Right lobe of liver (tissue), 6 donors: ENCODE measurements around the gene FOXP1. TPM values are rescaled to one million over a fixed set of nuclear protein-coding genes. Genes with fewer than 3 reads are reported as not detected.

Experiments used
- ATAC-seq, 4 donors: fragments of 200-7000 bp; cut with Tn5 transposase; one replicate each; pipeline ENCODE4 v1.9.1; 2020; ENCODE audit warnings: mild to moderate bottlenecking in 4 of 4, moderate library complexity in 4 of 4
- DNase-seq, 3 donors: peaks; one replicate each; pipeline ENCODE4 v3.0.0-alpha.2; 2020
- H3K27ac ChIP-seq, 3 donors: fragments of 200-600 bp; one replicate each; pipeline ENCODE4 v1.8.0; 2022
- H3K27me3 ChIP-seq, 2 donors: fragments of 200-600 bp; one replicate each; pipeline ENCODE4 v1.8.0; 2022
- H3K36me3 ChIP-seq, 4 donors: fragments of 200-600 bp; sonication (generic) in 1 of 4; one replicate each; pipeline versions ENCODE4 v1.5.1 to v1.8.0; 2017 to 2022; ENCODE audit warnings: control low read depth in 1 of 4
- H3K4me1 ChIP-seq, 4 donors: fragments of 200-600 bp; sonication (generic) in 1 of 4; one replicate each; pipeline versions ENCODE4 v1.5.1 to v1.8.0; 2017 to 2022; ENCODE audit warnings: control low read depth in 1 of 4
- H3K4me3 ChIP-seq, 3 donors: fragments of 200-600 bp; one replicate each; pipeline ENCODE4 v1.8.0; 2022
- H3K9me3 ChIP-seq, 4 donors: fragments of 200-600 bp; sonication (generic) in 1 of 4; one replicate each; pipeline versions ENCODE4 v1.5.1 to v1.8.0; 2017 to 2022; ENCODE audit warnings: control low read depth in 1 of 4
- POLR2A ChIP-seq: fragments of 450-650 bp; IDR thresholded peaks from one replicate; pipeline ENCODE4 v1.6.1; 2017; ENCODE audit warnings: antibody characterized with exemption, mild to moderate bottlenecking
- WGBS: methylation state at CpG from one replicate; pipeline ENCODE4 v1.1.6; 2018; ENCODE audit warnings: low coverage, low lambda C conversion rate; ENCODE audit not compliant: insufficient coverage; ENCODE audit errors: missing lambda C conversion rate; 5-methylcytosine and 5-hydroxymethylcytosine counted together
- intact Hi-C, 2 donors: fragments of 100-400 bp; cut with DNase I; formaldehyde crosslinking; loops; one replicate each; pipeline versions ENCODE4 v1.11.2 to v1.14.1; 2022
- total RNA-seq, 6 experiments: library from RNA; depleted of rRNA in 2 of 6; stranded (reverse); fragments of >200 nt in 2 of 6; fragmentation: NEBNext Ultra II Directional in 3 of 6; extraction: Animal tissue kit (Norgen Biotek cat#: 25700) in 3 of 6; gene quantifications; one replicate each; pipeline versions ENCODE4 v1.1.0 to v1.2.4, GENCODE V29; 2016 to 2023
- TF ChIP-seq, protein P1 (sequence below), 4 donors: fragments of 200-600 bp in 3 of 4; fragments of 450-650 bp in 1 of 4; IDR thresholded peaks; one replicate each; pipeline versions ENCODE4 v1.5.1 to v1.8.0; 2016 to 2022; ENCODE audit warnings: antibody characterized with exemption in 4 of 4, mild to moderate bottlenecking in 2 of 4
- donor health status: DM: no; HTN: yes; CAD: no.
- donor health status: DM: no; HTN: no; CAD: no.
- donor health status: DM: no; HTN: no; CAD: no.
- donor health status: DM: no; HTN: yes; CAD: no.
- donor health status: DM: no; HTN: yes; CAD: no.

FOXP1 gene
- total RNA-seq, 6 experiments from 2014 or later = 26.7 to 47.7 (median 35.2) TPM

DNA sequence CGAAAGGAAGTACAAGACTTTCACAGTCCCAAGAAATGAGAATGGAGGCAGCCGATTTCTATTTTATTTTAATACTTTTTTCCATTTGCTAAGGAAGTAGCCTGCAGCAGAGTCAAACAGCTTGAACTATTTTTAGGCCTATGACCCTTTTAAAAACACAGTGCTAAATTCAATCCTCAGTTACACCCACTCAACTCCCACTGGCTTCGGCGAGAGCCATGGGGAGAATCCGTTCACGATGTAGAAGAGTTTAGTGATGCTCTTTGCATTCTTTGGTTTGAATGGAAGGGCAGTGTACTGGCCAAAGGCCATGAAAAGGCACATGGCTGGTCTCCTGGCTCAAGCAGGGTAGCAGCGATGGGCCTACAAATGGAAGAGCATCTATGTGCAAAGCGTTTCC lies 343.5 kb downstream of the FOXP1 start:
- TF ChIP-seq, protein P1, sequence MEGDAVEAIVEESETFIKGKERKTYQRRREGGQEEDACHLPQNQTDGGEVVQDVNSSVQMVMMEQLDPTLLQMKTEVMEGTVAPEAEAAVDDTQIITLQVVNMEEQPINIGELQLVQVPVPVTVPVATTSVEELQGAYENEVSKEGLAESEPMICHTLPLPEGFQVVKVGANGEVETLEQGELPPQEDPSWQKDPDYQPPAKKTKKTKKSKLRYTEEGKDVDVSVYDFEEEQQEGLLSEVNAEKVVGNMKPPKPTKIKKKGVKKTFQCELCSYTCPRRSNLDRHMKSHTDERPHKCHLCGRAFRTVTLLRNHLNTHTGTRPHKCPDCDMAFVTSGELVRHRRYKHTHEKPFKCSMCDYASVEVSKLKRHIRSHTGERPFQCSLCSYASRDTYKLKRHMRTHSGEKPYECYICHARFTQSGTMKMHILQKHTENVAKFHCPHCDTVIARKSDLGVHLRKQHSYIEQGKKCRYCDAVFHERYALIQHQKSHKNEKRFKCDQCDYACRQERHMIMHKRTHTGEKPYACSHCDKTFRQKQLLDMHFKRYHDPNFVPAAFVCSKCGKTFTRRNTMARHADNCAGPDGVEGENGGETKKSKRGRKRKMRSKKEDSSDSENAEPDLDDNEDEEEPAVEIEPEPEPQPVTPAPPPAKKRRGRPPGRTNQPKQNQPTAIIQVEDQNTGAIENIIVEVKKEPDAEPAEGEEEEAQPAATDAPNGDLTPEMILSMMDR (IDR thresholded peaks at IDR 0.05) = no peak
- TF ChIP-seq POLR2A = no peak
- Histone ChIP-seq H3K4me3 (no peak overlapping the region), H3K27ac (no peak overlapping the region), H3K4me1 (peaks cover 0 to 7% (median 3%) of the 10 kb centered on the region in 4 donors), H3K36me3 (no peaks in the 10 kb centered on the region), H3K9me3 (no peaks in the 10 kb centered on the region), H3K27me3 (no peaks in the 10 kb centered on the region)
- DNase-seq (no peak), ATAC-seq (no peak)
- 80% methylated on average over 8 of the region's 8 CpGs for WGBS
- intact Hi-C loops = no loop called here

DNA sequence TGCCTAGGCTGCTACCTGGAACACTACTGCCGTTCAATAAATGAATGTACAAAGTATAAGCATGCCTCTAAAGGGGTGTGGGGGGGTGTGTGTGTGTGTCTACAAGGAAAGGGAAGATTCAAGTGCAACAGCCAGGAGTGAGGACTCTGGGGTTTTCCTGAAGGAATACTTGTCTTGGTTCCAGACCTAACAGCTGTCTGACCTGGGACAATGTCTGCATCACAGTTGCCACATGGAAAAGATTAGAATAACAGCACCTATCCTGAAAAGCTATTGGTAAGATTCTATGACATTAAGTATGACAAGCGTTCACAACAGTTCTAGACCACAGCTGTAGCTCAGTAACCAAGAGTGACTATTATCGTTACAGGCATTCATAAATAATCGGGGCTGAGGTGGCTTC lies 345.2 kb downstream of the FOXP1 start:
- Histone ChIP-seq H3K36me3 (no peaks in the 10 kb centered on the region), H3K27ac (no peak overlapping the region), H3K9me3 (no peaks in the 10 kb centered on the region), H3K4me3 (no peak overlapping the region), H3K27me3 (no peaks in the 10 kb centered on the region), H3K4me1 (no peaks in the 10 kb centered on the region)
- intact Hi-C loops = no loop called here
- DNase-seq = no peak
- peak in 1 of 4 donors; percentile 11 for ATAC-seq
- WGBS = 75% methylated on average over 1 of the region's 4 CpGs
- TF ChIP-seq, protein P1 (IDR thresholded peaks at IDR 0.05) = no peak
- no peak for TF ChIP-seq POLR2A

DNA sequence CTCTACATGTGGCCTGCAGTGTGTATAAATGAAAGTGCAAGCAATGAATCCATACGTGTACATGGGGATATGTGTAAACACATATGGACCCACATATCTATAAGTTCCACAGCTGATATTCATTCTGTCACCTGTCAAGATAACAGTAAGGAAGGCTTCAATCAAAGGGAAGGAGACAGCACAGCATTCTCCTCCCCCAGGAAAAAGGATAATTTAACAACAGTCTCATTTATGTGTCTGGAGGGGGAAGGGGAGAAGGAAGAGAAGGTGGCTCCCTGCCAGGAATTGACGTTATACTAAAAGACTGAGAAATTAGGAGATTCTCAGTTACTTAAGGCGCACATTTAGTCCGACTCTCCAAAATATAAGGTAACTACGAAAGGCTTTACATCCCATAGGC lies 345.9 kb downstream of the FOXP1 start:
- Histone ChIP-seq H3K4me1 (no peaks in the 10 kb centered on the region), H3K27ac (no peak overlapping the region), H3K36me3 (no peaks in the 10 kb centered on the region), H3K9me3 (no peaks in the 10 kb centered on the region), H3K4me3 (no peak overlapping the region), H3K27me3 (no peaks in the 10 kb centered on the region)
- ATAC-seq = no peak
- intact Hi-C loops = no loop called here
- no peak for DNase-seq
- 83% methylated on average over 5 of the region's 5 CpGs for WGBS
- TF ChIP-seq, protein P1 (IDR thresholded peaks at IDR 0.05) = no peak
- TF ChIP-seq POLR2A = no peak

DNA sequence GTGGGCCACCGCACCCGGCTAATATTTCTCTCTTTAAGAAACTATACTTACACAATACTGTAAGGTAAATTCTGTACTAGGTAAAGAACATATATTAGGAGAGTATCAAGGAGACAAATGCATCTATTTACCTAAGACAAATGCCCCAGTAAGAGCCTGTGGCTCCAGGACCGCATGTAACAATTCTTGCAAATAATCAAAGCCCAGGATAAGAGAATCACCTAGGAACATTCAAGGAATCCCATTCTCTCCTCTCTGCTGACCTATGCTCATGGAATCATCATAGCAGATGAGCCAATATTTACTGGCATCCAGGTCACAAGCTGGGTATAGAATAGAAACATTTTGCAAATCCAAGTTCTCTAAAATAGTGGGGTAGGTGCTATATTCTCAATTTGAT lies 347.7 kb downstream of the FOXP1 start:
- Histone ChIP-seq H3K4me1 (no peaks in the 10 kb centered on the region), H3K27ac (no peak overlapping the region), H3K4me3 (no peak overlapping the region), H3K27me3 (no peaks in the 10 kb centered on the region), H3K9me3 (no peaks in the 10 kb centered on the region), H3K36me3 (no peaks in the 10 kb centered on the region)
- ATAC-seq (no peak), DNase-seq (no peak)
- no peak for TF ChIP-seq POLR2A
- TF ChIP-seq, protein P1 (IDR thresholded peaks at IDR 0.05) = no peak
- WGBS = 96% methylated on average over 3 of the region's 3 CpGs
- intact Hi-C loops = no loop called here

DNA sequence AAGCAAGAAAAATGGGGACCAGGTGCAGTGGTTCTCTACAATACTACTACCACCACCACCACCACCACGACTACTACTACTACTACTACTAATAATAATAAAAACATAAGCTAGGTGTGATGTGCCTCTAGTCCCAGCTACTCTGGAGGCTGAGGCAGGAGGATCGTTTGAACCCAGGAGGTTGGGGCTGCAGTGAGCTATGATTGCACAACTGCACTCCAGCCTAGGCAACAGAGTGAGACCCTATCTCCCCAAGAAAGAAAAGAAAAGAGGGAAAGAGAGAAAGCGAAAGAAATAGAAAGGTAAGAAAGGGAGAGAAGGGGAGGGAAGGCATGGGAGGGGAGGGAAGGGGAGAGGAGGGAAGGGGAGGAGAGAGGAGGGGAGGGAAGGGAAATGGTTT lies 350.6 kb downstream of the FOXP1 start:
- H3K27me3 ChIP-seq = no peaks in the 10 kb centered on the region
- no peaks in the 10 kb centered on the region for H3K9me3 ChIP-seq
- H3K27ac ChIP-seq = no peak overlapping the region
- H3K4me3 ChIP-seq = no peak overlapping the region
- ATAC-seq (no peak), DNase-seq (no peak)
- TF ChIP-seq POLR2A = no peak
- TF ChIP-seq, protein P1 (IDR thresholded peaks at IDR 0.05) = no peak
- intact Hi-C loops = no loop called here
- no peaks in the 10 kb centered on the region for H3K4me1 ChIP-seq
- 85% methylated on average over 2 of the region's 3 CpGs for WGBS
- no peaks in the 10 kb centered on the region for H3K36me3 ChIP-seq
